Measurements from ENCODE around the gene DEPDC1B.
"Not testable (repeated sequence)": the region's sequence is repeated elsewhere in the genome, so short reads cannot be mapped to it uniquely, and the experiment has no call there.

DEPDC1B gene

DNA sequence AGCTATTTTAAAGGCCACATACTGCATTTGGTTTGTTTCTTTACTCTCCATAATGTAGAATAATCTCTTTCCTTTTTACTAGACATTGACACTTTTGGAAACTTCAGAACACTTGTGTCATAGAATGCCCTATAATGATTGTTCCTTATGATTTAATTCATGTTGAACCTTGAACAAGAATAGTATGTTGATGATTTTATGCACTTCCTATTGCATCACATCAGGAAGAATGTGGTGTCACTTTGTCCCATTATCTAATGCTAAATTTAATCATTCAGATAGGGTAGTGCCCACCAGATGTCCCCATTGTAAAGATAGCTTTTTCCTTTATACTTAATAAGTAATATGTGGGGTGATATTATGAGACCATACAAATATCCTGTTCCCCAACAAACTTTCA lies 19.4 kb upstream of the DEPDC1B start:
- H3K9me3 ChIP-seq (ENCODE audit: insufficient read depth, low read length, severe bottlenecking), result no peaks in the 10 kb centered on the region
- H3K79me2 ChIP-seq (ENCODE audit: insufficient read depth, low read length), result no peaks in the 10 kb centered on the region
- no peak for ATAC-seq (ENCODE audit: insufficient read depth, low read depth)
- H4K20me1 ChIP-seq (ENCODE audit: insufficient read depth, low read length), result no peaks in the 10 kb centered on the region
- no peak overlapping the region for H3K4me2 ChIP-seq (ENCODE audit: insufficient read depth, low read length)
- no peaks in the 10 kb centered on the region for H3K4me1 ChIP-seq (ENCODE audit: insufficient read depth, low read length)
- DNase-seq, result no peak
- no peak overlapping the region for H3K4me3 ChIP-seq (ENCODE audit: low read depth in 1 of 2, low read length in 2 of 2)
- no peaks in the 10 kb centered on the region for H3K27me3 ChIP-seq (ENCODE audit: insufficient read depth, low read length, poor library complexity)
- H2AFZ ChIP-seq (ENCODE audit: low read depth, low read length), result no peak overlapping the region
- no peak for TF ChIP-seq EZH2 (IDR thresholded peaks at IDR 0.05; ENCODE audit: borderline replicate concordance, low read depth, low read length, severe bottlenecking)
- TF ChIP-seq, protein P1, sequence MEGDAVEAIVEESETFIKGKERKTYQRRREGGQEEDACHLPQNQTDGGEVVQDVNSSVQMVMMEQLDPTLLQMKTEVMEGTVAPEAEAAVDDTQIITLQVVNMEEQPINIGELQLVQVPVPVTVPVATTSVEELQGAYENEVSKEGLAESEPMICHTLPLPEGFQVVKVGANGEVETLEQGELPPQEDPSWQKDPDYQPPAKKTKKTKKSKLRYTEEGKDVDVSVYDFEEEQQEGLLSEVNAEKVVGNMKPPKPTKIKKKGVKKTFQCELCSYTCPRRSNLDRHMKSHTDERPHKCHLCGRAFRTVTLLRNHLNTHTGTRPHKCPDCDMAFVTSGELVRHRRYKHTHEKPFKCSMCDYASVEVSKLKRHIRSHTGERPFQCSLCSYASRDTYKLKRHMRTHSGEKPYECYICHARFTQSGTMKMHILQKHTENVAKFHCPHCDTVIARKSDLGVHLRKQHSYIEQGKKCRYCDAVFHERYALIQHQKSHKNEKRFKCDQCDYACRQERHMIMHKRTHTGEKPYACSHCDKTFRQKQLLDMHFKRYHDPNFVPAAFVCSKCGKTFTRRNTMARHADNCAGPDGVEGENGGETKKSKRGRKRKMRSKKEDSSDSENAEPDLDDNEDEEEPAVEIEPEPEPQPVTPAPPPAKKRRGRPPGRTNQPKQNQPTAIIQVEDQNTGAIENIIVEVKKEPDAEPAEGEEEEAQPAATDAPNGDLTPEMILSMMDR (IDR thresholded peaks at IDR 0.05; ENCODE audit: borderline replicate concordance, extremely low read depth, low read length, poor library complexity, severe bottlenecking), result no peak
- no peak overlapping the region for H3K9ac ChIP-seq (ENCODE audit: low read depth, low read length)
- no peak overlapping the region for H3K27ac ChIP-seq (ENCODE audit: low read length)
- no peaks in the 10 kb centered on the region for H3K36me3 ChIP-seq (ENCODE audit: insufficient read depth, low read length)

DNA sequence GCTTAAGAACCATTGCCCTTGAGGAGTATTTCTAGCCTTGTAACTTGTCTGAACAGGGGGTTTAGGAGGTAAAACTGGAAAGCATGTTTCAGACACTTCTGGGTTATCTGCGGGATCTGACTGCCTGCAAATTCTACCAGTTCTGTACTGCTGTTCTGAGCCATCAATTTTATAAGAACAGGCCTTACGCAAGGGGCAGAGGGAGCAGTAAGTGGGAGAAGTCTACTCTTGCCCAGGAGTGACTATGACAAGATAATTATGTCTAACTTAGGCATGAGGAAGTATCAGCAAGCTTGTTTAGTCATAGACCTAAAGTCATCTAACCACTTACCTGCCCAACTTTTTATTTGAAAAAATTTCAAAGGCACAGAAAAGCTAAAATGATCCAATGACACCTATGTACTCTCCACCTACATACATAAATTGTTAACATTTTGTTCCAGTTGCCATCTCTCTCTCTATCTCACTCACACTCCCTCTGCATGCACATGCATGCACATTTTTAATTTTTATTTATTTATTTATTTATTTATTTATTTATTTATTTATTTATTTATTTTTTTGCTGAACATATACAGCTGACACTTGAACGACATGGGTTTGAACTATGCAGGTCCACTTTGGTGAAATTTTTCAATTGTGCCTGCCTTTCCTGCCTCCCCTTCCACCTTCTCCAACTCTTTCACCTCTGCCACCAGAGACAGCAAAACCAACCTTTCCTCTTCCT lies 18.4 kb upstream of the DEPDC1B start:
- Histone ChIP-seq H2AFZ (ENCODE audit: low read depth, low read length) (no peak overlapping the region), H3K36me3 (ENCODE audit: insufficient read depth, low read length) (no peaks in the 10 kb centered on the region), H3K27me3 (ENCODE audit: insufficient read depth, low read length, poor library complexity) (no peaks in the 10 kb centered on the region), H3K4me1 (ENCODE audit: insufficient read depth, low read length) (no peaks in the 10 kb centered on the region), H3K4me3 (ENCODE audit: low read depth in 1 of 2, low read length in 2 of 2) (no peak overlapping the region), H4K20me1 (ENCODE audit: insufficient read depth, low read length) (no peaks in the 10 kb centered on the region), H3K9ac (ENCODE audit: low read depth, low read length) (no peak overlapping the region), H3K9me3 (ENCODE audit: insufficient read depth, low read length, severe bottlenecking) (no peaks in the 10 kb centered on the region), H3K79me2 (ENCODE audit: insufficient read depth, low read length) (no peaks in the 10 kb centered on the region), H3K4me2 (ENCODE audit: insufficient read depth, low read length) (no peak overlapping the region), H3K27ac (ENCODE audit: low read length) (no peak overlapping the region)
- TF ChIP-seq, protein P1 (IDR thresholded peaks at IDR 0.05; ENCODE audit: borderline replicate concordance, extremely low read depth, low read length, poor library complexity, severe bottlenecking), result no peak
- TF ChIP-seq EZH2 (IDR thresholded peaks at IDR 0.05; ENCODE audit: borderline replicate concordance, low read depth, low read length, severe bottlenecking), result no peak
- ATAC-seq (ENCODE audit: insufficient read depth, low read depth) (no peak), DNase-seq (no peak)

GRCh38 chr5:60715201-60715928 lies 15.4 kb upstream of the DEPDC1B start:
- not testable (repeated sequence) for H3K36me3 ChIP-seq (ENCODE audit: insufficient read depth, low read length); DNase-seq; H3K4me3 ChIP-seq (ENCODE audit: low read depth in 1 of 2, low read length in 2 of 2); H3K27ac ChIP-seq (ENCODE audit: low read length); H3K4me2 ChIP-seq (ENCODE audit: insufficient read depth, low read length); H3K4me1 ChIP-seq (ENCODE audit: insufficient read depth, low read length); H3K79me2 ChIP-seq (ENCODE audit: insufficient read depth, low read length); H3K9me3 ChIP-seq (ENCODE audit: insufficient read depth, low read length, severe bottlenecking); H4K20me1 ChIP-seq (ENCODE audit: insufficient read depth, low read length); H3K9ac ChIP-seq (ENCODE audit: low read depth, low read length); H2AFZ ChIP-seq (ENCODE audit: low read depth, low read length); ATAC-seq (ENCODE audit: insufficient read depth, low read depth); H3K27me3 ChIP-seq (ENCODE audit: insufficient read depth, low read length, poor library complexity)

DNA sequence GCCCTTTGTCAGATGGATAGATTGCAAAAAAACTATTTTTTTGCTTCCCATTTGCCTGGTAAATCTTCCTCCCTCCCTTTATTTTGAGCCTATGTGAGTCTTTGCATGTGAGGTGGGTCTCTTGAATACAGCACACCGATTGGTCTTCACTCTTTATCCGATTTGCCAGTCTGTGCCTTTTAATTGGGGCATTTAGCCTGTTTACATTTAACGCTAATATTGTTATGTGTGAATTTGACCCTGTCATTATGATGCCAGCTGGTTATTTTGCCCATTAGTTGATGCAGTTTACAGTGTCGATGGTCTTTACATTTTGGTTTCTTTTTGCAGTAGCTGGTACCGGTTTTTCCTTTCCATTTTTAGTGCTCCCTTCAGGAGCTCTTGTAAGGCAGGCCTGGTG lies 13.0 kb upstream of the DEPDC1B start:
- Histone ChIP-seq H3K27me3 (ENCODE audit: insufficient read depth, low read length, poor library complexity) (no peaks in the 10 kb centered on the region), H3K4me3 (ENCODE audit: low read depth in 1 of 2, low read length in 2 of 2) (no peak overlapping the region), H3K4me1 (ENCODE audit: insufficient read depth, low read length) (no peaks in the 10 kb centered on the region), H3K36me3 (ENCODE audit: insufficient read depth, low read length) (no peaks in the 10 kb centered on the region), H4K20me1 (ENCODE audit: insufficient read depth, low read length) (no peaks in the 10 kb centered on the region), H3K79me2 (ENCODE audit: insufficient read depth, low read length) (no peaks in the 10 kb centered on the region), H2AFZ (ENCODE audit: low read depth, low read length) (no peak overlapping the region), H3K9me3 (ENCODE audit: insufficient read depth, low read length, severe bottlenecking) (no peaks in the 10 kb centered on the region), H3K4me2 (ENCODE audit: insufficient read depth, low read length) (no peak overlapping the region), H3K27ac (ENCODE audit: low read length) (no peak overlapping the region), H3K9ac (ENCODE audit: low read depth, low read length) (no peak overlapping the region)
- TF ChIP-seq EZH2 (IDR thresholded peaks at IDR 0.05; ENCODE audit: borderline replicate concordance, low read depth, low read length, severe bottlenecking), result no peak
- TF ChIP-seq, protein P1 (IDR thresholded peaks at IDR 0.05; ENCODE audit: borderline replicate concordance, extremely low read depth, low read length, poor library complexity, severe bottlenecking), result no peak
- DNase-seq, result no peak
- ATAC-seq (ENCODE audit: insufficient read depth, low read depth), result no peak

- DNase-seq; ATAC-seq (ENCODE audit: insufficient read depth, low read depth); H4K20me1 ChIP-seq (ENCODE audit: insufficient read depth, low read length); H3K9ac ChIP-seq (ENCODE audit: low read depth, low read length); H3K27me3 ChIP-seq (ENCODE audit: insufficient read depth, low read length, poor library complexity); H3K4me1 ChIP-seq (ENCODE audit: insufficient read depth, low read length); H3K79me2 ChIP-seq (ENCODE audit: insufficient read depth, low read length); H2AFZ ChIP-seq (ENCODE audit: low read depth, low read length); H3K36me3 ChIP-seq (ENCODE audit: insufficient read depth, low read length); H3K9me3 ChIP-seq (ENCODE audit: insufficient read depth, low read length, severe bottlenecking); H3K4me2 ChIP-seq (ENCODE audit: insufficient read depth, low read length); H3K27ac ChIP-seq (ENCODE audit: low read length); H3K4me3 ChIP-seq (ENCODE audit: low read depth in 1 of 2, low read length in 2 of 2): not testable (repeated sequence)
Observed at GRCh38 chr5:60711892-60712291, 11.9 kb upstream of the DEPDC1B start.

Data from DND-41 (cell line).